Stimulated activated CD4-positive, alpha-beta T cell treated with anti-CD3 and anti-CD28 coated beads, Interleukin-4, amount 100 ng/mL, for 1 hour (primary cell): ENCODE measurements around the gene TMEM243.
"Not testable (repeated sequence)": the region's sequence is repeated elsewhere in the genome, so short reads cannot be mapped to it uniquely, and the experiment has no call there.

ENCODE experiments used
- DNase-seq: peaks from one replicate; pipeline ENCODE4 v3.0.0-alpha.2; 2020

TMEM243 gene

GRCh38 chr7:87210506-87210905, 9.0 kb downstream of the TMEM243 start:
- no peak for DNase-seq

DNA sequence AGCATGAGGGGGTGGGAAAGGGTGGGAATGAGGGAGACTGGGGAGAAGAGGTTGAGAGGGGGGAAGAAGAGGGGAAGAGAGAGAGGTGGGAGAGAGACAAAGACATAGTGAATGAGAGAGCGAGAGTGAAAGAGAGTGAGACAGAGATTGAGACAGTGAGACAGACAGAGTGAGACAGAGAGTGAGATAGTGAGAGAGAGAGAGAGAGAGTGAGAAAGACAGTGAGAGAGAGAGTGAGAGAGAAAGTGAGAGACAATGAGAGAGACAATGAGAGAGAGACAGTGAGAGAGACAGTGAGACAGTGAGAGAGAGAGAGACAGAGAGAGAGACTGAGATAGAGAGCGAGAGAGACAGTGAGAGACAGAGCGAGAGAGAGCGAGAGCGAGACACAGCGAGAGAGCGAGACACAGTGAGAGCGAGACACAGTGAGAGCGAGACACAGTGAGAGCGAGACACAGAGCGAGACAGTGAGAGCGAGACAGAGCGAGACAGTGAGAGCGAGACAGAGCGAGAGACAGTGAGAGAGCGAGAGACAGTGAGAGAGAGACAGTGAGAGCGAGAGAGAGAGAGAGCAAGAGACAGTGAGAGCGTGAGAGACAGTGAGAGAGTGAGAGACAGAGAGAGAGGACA, 10.1 kb downstream of the TMEM243 start:
- DNase-seq, result no peak

GRCh38 chr7:87206361-87206760, 13.2 kb downstream of the TMEM243 start:
- DNase-seq, result no peak

GRCh38 chr7:87205701-87206100, 13.8 kb downstream of the TMEM243 start:
- not testable (repeated sequence) for DNase-seq

DNA sequence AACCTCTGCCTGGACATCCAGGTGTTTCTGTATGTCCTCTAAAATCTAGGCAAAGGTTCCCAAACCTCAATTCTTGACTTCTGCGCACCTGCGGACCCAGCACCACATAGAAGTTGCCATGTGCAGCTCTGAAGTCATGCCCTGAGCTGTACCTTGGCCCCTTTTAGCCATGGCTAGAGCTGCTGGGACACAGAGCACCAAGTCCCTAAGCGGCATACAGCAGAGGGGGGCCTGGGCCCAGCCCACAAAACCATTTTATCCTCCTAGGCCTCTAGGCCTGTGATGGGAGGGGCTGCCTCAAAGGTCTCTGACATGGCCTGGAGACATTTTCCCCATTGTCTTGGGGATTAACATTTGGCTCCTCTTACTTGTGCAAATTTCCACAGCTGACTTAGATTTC, 14.6 kb downstream of the TMEM243 start:
- no peak for DNase-seq

DNA sequence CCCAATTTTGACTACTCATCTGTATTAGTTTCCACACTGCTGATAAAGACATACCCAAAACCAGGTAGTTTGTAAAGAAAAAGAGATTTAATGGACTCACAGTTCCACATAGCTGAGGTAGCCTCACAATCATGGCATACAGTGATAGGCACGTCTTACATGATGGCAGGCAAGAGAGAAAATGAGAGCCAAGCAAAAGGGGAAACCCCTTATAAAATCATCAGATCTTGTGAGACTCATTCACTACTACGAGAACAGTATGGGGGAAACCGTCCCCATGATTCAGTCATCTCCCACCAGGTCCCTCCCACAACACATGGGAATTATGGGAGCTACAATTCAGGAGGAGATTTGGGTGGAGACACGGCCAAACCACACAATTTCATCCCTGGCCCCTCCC, 15.6 kb downstream of the TMEM243 start:
- DNase-seq, result not testable (repeated sequence)

GRCh38 chr7:87202705-87203104, 16.8 kb downstream of the TMEM243 start:
- no peak for DNase-seq

DNA sequence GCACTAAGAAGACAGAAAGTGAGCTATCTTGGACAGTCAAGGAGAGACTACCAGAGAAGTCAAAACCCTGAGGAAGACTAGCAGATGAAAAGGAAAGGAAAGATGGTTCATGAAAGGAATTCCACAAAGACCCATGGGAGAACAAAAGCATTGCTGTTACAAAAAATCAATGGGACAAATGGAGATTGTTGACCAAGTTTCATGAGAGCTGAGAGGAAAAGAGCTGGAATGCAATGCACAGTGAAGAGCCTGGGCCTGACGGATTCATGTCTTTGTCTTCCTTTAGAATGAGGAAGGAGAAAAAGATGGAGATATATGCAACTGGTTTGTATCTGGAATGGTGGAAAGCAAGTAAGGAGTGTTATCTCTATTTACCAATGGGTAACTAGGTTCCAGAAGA, 17.3 kb downstream of the TMEM243 start:
- no peak for DNase-seq

DNA sequence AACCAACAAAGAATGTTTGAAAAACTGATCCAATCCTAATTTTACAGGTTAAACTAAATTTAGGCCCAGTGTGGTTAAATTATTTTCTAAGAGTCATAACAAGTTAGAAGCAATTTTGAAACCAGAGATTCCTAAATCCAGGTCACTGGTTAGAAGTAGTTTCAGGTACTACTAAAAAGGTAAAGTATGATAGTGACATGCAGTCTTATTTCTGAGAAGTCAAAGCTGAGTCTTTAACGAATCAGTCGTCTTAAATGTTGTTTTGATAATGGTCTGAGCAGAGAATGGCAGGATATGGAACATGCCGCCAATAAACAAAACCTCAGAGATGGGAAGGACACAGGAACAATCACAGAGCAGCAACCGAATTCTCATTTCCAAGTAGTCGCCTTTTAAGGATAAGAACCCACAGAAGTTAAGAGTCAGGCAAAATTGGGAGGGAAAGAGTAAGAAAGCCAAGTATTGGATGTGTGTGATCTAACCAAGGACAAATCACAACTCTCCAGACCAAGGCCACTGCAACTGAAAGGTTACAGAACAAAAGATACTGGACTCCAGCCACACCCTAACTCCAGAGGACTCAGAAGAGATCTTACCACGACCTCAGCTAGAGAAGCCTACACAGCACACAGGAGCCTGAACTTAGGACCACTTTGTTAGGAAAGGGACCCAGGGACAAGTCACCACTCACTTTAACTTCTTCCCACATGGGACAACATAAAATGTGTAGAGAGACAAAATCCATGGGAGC, 19.7 kb downstream of the TMEM243 start:
- no peak for DNase-seq

DNA sequence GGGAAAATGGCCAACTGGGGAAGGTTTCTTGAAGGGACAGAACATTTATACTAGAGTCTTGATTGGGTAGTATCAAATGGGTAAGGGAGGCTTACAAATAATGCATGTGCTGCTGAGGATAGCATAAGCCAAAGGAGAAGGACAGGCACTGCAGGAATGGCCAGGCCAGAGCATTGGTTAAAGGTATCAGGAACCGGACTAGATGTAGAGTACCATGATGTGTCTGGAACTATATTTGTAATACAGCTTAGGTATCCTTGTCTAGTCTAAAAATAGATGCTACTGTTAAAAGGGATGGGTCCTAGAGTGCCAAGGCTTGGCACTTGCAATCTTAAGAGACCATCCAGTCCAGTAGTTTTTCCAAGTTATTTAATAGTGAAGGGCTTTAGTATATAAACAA, 20.3 kb downstream of the TMEM243 start:
- DNase-seq, result no peak

- no peak for DNase-seq
These were observed 25.6 kb downstream of the TMEM243 start for GRCh38 chr7:87193912-87194311.

DNA sequence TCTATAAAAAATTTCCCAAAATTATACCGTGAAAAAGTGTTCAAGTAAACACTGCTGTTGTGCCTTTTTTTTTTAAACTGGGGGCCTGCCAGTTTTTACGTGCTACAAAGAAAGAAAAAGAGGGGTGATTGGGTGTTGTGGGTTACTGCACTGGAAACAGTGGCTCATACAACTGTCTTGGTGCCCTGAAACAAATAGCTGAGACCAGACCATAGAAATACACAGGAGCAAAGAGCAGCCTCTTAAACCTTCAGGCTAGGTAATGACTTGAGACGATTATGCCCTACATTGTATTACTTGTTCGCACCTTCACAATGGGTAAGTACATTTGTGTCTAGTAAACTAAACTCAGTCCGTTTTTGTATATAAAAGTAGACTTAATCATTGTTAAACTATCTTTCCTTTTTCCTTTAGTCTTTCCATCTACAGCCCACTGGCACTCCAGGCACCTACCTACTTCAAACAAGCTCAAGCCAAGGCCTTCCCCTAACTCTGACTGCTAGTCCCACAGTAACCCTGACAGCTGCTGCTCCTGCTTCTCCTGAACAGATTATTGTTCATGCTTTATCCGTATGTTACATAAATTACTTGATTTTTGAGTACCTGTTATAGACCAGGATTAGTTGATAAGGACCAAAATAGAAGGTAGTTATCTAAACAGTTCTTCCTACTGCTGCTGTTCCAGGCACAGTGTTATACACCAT, 26.6 kb downstream of the TMEM243 start:
- DNase-seq, result no peak

GRCh38 chr7:87190783-87191182, 28.7 kb downstream of the TMEM243 start:
- DNase-seq, result no peak

DNA sequence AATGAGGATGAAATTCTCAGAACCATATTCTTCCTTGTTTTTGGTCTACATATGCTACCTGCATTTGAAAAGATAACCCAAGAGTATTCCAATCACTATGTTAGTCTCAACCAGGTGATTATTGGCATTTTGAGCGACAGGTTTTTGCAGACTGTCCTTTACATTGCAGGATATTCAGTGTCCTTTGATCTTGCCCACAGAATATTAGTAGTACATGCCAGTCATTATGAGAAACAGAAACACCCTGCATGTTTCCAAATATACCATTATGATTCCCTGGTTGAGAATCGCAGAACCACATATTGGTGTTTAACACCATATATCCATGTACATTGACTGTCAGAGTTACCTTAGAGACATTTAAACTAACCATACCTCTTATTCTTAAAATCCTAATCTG, 30.6 kb downstream of the TMEM243 start:
- no peak for DNase-seq

GRCh38 chr7:87187120-87187519, 32.4 kb downstream of the TMEM243 start:
- no peak for DNase-seq

DNA sequence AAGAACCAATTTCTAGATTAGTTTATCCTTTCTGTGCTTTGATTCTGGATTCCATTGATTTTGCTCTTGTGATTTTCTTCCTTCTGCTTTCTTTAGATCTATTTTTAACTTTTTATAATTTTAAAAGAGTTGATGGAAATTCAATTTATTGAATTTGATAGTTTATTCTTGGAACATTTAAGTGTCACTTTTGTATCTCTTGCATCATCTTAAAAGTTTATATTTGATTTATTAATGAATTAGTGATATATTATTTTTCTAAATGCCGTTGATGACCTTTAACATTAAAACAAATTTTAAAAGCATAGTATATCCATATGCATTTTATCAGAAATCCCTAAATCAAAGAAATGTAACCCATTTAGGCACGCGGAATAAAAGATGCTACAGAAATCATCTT, 40.4 kb downstream of the TMEM243 start:
- DNase-seq, result no peak

DNA sequence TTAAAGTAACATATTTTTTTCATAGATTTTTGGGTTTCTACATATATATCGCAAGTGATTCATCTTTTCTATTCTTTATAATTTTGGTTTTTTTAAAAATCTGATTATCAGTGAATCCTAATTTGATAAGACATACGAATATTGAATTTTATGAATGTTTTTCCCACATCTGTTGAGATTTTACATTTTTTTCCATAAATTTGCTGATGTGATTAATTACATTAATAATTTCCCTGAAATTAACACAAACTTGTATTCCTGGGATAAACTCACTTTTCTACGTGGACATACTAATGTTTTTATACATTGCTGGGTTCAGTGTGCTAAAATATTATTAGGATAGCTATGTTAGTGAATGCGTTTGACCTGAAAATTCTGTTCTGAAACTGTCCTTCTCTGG, 41.2 kb downstream of the TMEM243 start:
- no peak for DNase-seq

- no peak for DNase-seq
These were observed 46.1 kb downstream of the TMEM243 start for GRCh38 chr7:87173471-87173870.

GRCh38 chr7:87171282-87171934, 48.1 kb downstream of the TMEM243 start:
- DNase-seq, result no peak

GRCh38 chr7:87170828-87171227, 48.7 kb downstream of the TMEM243 start:
- DNase-seq, result no peak

DNA sequence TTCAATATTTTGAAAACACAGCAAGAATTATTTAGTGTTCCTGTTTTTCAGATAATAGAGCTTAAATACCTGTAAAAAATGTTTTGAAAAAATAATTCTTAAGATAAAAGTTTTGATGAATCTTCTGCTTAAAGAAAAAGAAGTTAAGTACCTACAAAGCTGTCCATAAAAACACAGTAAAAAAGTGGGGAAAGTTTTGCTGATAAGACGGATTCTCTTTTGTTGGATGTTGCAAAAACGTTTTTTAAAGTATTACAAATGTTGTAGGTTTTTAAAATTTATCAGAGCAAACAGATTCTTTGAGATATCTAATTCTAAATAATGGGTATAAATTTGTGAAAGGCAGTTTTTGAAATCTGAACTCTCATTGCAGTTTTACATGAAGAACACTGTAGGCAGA, 55.1 kb downstream of the TMEM243 start:
- no peak for DNase-seq

GRCh38 chr7:87159538-87159937, 60.0 kb downstream of the TMEM243 start:
- no peak for DNase-seq

- DNase-seq, result no peak
These were observed 62.8 kb downstream of the TMEM243 start for GRCh38 chr7:87156709-87157108.

DNA sequence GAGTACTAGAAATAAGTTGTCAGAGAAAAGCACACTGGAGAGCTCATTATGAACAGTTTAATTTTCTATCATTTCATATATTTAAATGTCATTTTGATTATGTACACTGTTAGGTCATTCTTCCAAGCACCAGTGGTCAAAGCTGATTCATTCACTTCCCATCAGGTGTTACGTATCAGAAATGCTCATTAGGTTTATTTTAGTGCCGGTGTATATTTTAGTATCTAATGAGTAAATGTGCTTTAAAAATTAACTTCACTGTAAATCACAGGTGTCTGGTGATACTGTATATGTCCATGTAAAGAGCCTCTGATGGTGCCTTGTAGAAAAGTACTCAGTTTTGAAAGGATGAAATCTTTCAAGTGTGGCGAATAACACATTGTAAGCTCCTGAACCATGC, 63.7 kb downstream of the TMEM243 start:
- no peak for DNase-seq
